ENCODE results near the gene APOBR.

DNA sequence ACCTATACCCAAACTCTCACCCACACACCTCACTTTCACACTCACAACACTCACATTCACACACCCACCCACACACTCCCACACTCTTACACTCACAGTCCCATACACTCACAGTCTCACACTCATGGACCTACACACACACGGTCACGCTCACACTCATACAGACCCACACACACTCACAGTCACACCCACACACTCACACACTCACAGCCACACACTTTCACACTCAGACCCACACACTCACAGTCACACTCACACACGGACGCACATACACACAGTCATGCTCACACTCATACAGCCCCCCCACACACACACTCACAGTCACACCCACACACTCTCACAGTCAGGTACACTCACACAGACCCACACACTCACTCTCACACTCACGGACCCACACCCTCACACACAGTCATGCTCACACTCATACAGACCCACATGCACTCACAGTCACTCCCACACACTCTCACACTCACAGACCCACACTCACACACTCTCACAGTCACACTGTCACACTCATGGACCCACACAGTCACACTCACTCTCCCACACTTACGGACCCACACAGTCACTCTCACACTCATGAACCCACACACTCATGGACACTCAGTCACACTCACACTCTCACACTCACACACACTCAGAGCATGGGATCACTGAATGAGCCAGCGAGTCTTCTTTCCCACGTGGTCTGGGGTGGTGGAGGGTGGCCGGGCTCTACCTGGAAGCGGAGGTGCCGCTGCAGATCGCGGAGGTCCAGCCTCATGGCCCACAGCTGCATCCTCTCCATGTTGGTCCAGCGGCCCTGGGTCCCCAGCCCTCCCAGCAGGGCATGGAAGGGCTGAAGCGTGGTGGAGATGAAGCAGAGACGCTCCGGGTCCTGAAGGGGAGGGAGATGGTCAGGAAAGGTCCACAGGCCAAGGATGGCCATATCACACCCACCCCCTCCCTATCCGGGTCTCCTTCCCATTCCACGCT is 7.1 kb downstream of the APOBR start:
- TF ChIP-seq, protein P1, sequence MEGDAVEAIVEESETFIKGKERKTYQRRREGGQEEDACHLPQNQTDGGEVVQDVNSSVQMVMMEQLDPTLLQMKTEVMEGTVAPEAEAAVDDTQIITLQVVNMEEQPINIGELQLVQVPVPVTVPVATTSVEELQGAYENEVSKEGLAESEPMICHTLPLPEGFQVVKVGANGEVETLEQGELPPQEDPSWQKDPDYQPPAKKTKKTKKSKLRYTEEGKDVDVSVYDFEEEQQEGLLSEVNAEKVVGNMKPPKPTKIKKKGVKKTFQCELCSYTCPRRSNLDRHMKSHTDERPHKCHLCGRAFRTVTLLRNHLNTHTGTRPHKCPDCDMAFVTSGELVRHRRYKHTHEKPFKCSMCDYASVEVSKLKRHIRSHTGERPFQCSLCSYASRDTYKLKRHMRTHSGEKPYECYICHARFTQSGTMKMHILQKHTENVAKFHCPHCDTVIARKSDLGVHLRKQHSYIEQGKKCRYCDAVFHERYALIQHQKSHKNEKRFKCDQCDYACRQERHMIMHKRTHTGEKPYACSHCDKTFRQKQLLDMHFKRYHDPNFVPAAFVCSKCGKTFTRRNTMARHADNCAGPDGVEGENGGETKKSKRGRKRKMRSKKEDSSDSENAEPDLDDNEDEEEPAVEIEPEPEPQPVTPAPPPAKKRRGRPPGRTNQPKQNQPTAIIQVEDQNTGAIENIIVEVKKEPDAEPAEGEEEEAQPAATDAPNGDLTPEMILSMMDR (conservative IDR thresholded peaks at IDR 0.05; ENCODE audit: low read length) = no peak
- TF ChIP-seq EZH2phosphoT487 (IDR thresholded peaks at IDR 0.05; ENCODE audit: borderline replicate concordance, low read depth, low read length) = no peak

Measured in OCI-LY7 (cell line).